CD8-positive, alpha-beta memory T cell (primary cell): ENCODE measurements around the gene CEP120. TPM values are rescaled to one million over a fixed set of nuclear protein-coding genes. Genes with fewer than 3 reads are reported as not detected.
"Not testable (repeated sequence)": the region's sequence is repeated elsewhere in the genome, so short reads cannot be mapped to it uniquely, and the experiment has no call there.

ENCODE experiments used
- CTCF ChIA-PET: fragments of 350-600 bp; sonication (Branson Sonifier 250); formaldehyde crosslinking; loops from one replicate; lab custom pipeline; 2021; ENCODE audit warnings: antibody characterized with exemption; lab: Charles Lee
- POLR2A ChIA-PET: fragments of 350-600 bp; sonication (Branson Sonifier 250); formaldehyde crosslinking; loops from one replicate; lab custom pipeline; 2021; ENCODE audit warnings: antibody characterized with exemption; lab: Charles Lee
- DNase-seq, 5 donors: peaks; one replicate each; pipeline versions ENCODE4 v3.0.0 to v3.0.0-alpha.2; 2020 to 2022; ENCODE audit warnings: mixed read lengths in 1 of 5
- H3K27ac ChIP-seq: one replicate; pipeline ENCODE4 v1.7.0; 2013; ENCODE audit warnings: low read depth, mild to moderate bottlenecking, low read length, moderate library complexity
- H3K27me3 ChIP-seq: 2 replicates; pipeline ENCODE4 v1.7.0; 2013; ENCODE audit warnings: low read length, mild to moderate bottlenecking; ENCODE audit not compliant: insufficient read depth, poor library complexity, severe bottlenecking
- H3K36me3 ChIP-seq: 2 replicates; pipeline ENCODE4 v1.7.0; 2013; ENCODE audit warnings: mild to moderate bottlenecking, low read length, moderate library complexity; ENCODE audit not compliant: insufficient read depth
- H3K4me1 ChIP-seq: 2 replicates; pipeline ENCODE4 v1.7.0; 2013; ENCODE audit warnings: mild to moderate bottlenecking, low read length, moderate library complexity; ENCODE audit not compliant: insufficient read depth
- H3K4me3 ChIP-seq: 2 replicates; pipeline ENCODE4 v1.7.0; 2013; ENCODE audit warnings: mild to moderate bottlenecking, low read length
- H3K9me3 ChIP-seq: 2 replicates; pipeline ENCODE4 v1.7.0; 2013; ENCODE audit warnings: mild to moderate bottlenecking, low read length
- H3K27ac Mint-ChIP-seq, 8 donors: one replicate each; pipeline ENCODE4 v1.8.0; 2020 to 2021; ENCODE audit warnings: mixed read lengths in 8 of 8, mild to moderate bottlenecking in 6 of 8, inconsistent platforms in 3 of 8, moderate library complexity in 3 of 8
- H3K27me3 Mint-ChIP-seq, 2 donors: one replicate each; pipeline ENCODE4 v1.8.0; 2020 to 2021; ENCODE audit warnings: mixed read lengths in 2 of 2, mild to moderate bottlenecking in 1 of 2, moderate library complexity in 1 of 2
- H3K36me3 Mint-ChIP-seq, 3 donors: one replicate each; pipeline ENCODE4 v1.8.0; 2020 to 2021; ENCODE audit warnings: mixed read lengths in 3 of 3, inconsistent platforms in 1 of 3, mild to moderate bottlenecking in 1 of 3
- H3K4me1 Mint-ChIP-seq, 3 donors: one replicate each; pipeline ENCODE4 v1.8.0; 2020 to 2021; ENCODE audit warnings: mixed read lengths in 3 of 3, inconsistent platforms in 1 of 3, mild to moderate bottlenecking in 1 of 3
- H3K4me3 Mint-ChIP-seq, 7 donors: one replicate each; pipeline ENCODE4 v1.8.0; 2020 to 2021; ENCODE audit warnings: mixed read lengths in 7 of 7, mild to moderate bottlenecking in 6 of 7, moderate library complexity in 4 of 7, inconsistent platforms in 2 of 7
- H3K9me3 Mint-ChIP-seq, 5 donors: one replicate each; pipeline ENCODE4 v1.8.0; 2020 to 2022; ENCODE audit warnings: mixed read lengths in 5 of 5, mild to moderate bottlenecking in 3 of 5, moderate library complexity in 2 of 5, inconsistent platforms in 1 of 5
- polyA plus RNA-seq: library from polyadenylated mRNA; unstranded; fragments of 300-500 nt; fragmentation: Illumina TruSeq; gene quantifications from one replicate; pipeline ENCODE4 v1.2.3, GENCODE V29; 2021
- total RNA-seq, 2 experiments: library from RNA; stranded (reverse); gene quantifications; one replicate each; pipeline ENCODE4 v1.2.3, GENCODE V29; 2021

CEP120 gene
- total and polyA plus RNA-seq, 3 experiments from 2014 or later: 23.5 to 31.8 (median 25.6) TPM

DNA sequence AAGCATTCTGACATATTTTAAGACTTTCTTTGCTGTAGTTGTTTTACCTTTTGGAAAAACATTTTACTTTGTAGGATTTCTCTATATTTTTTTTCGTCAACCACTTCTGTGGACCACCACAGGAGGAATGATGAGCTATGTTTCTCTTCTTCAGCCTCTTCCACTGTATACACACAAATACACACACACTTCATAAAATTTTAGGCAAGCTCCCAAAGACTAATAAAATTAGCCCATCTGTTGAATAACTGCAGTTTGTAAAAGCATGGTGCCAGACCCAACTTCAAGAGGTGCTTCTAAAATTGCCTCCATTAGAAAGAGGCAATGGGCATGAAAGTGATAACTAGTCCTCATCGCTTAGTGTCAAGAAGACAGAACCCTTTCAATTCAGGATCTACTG, 4.1 kb upstream of the CEP120 start:
- Histone ChIP-seq H3K27ac (no peak overlapping the region), H3K27me3 (no peaks in the 10 kb centered on the region), H3K4me3 (no peak overlapping the region), H3K9me3 (no peaks in the 10 kb centered on the region), H3K36me3 (no peaks in the 10 kb centered on the region), H3K4me1 (peaks cover 10% of the 10 kb centered on the region)
- ChIA-PET POLR2A (no interaction called here), CTCF (no interaction called here)
- no peak overlapping the region for H3K27ac Mint-ChIP-seq
- no peak overlapping the region for H3K4me3 Mint-ChIP-seq
- H3K36me3 Mint-ChIP-seq: peaks cover 2 to 6% (median 6%) of the 10 kb centered on the region in 3 donors
- no peaks in the 10 kb centered on the region for H3K9me3 Mint-ChIP-seq
- DNase-seq: no peak
- H3K27me3 Mint-ChIP-seq: peaks cover 5% of the 10 kb centered on the region in 2 donors
- peaks cover 10 to 15% (median 13%) of the 10 kb centered on the region in 3 donors for H3K4me1 Mint-ChIP-seq

DNA sequence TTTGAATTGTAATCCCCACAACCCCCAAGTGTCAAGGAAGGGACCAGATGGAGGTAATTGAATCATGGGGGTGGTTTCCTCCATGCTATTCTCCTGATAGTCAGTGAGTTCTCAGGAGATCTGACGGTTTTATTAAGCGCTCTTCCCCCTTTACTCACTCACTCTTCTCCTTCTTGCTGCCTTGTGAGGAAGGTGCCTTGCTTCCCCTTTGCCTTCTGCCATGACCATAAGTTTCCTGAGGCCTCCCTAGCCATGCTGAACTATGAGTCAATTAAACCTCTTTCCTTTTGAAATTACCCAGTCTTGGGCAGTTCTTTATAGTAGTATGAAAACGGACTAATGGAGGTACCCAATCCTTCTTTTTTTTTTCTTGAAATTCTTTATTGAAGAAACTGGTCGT, 2.2 kb upstream of the CEP120 start:
- Histone ChIP-seq H3K27ac (no peak overlapping the region), H3K9me3 (no peaks in the 10 kb centered on the region), H3K4me3 (no peak overlapping the region), H3K36me3 (no peaks in the 10 kb centered on the region), H3K4me1 (peaks cover 28% of the 10 kb centered on the region), H3K27me3 (no peaks in the 10 kb centered on the region)
- POLR2A ChIA-PET: no interaction called here
- Mint-ChIP-seq H3K4me1 (peaks cover 10 to 15% (median 13%) of the 10 kb centered on the region in 3 donors), H3K4me3 (peak overlapping the region; percentile 13 to 73 (median 56)), H3K9me3 (no peaks in the 10 kb centered on the region), H3K27ac (peak overlapping the region; percentile 50 to 94 (median 79)), H3K36me3 (peaks cover 2 to 6% (median 3%) of the 10 kb centered on the region in 3 donors), H3K27me3 (no peaks in the 10 kb centered on the region)
- CTCF ChIA-PET: no interaction called here
- DNase-seq: no peak

DNA sequence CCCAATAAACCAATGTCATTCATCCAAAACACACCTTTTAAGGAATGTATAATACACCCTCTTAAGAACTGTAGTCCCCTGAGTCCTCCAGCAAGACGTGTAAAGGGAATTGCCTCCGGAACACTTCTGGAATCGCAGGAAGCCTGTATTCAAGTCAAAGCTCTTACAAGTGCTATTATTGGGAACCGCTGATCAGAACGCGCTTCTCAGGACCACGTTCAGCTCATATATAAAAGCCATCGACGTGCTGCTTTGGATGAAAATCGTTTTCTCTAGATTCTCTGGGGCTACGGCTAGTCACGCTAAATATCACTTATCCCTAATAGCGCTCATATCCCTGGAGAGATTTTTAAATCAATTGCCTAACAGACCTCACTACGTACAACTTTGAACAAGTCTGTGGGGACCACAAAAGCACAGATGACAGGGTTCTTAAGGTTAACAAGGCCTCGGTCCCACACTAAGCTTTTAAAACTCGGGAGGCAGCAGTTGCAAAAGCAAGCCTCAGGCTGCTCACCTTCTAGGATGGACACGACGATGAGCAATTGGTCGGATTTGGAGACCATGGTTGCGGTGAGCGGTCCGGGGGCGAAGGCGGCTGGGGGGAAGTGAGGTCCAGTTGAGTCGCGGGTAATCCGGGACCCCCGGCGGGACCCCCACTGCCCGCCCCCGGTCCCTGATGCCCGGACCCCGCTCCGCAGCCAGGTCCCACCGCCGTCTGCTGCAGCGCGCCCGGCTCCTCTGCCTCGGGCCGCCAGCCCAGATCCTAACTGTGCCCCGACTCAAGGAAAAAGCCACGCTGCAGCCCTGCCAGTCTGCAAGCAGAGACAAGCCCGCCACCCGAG, 548 bp downstream of the CEP120 start:
- no peaks in the 10 kb centered on the region for H3K9me3 ChIP-seq
- no peaks in the 10 kb centered on the region for H3K27me3 ChIP-seq
- H3K27me3 Mint-ChIP-seq: no peaks in the 10 kb centered on the region
- peak overlapping the region; percentile 72 for H3K4me3 ChIP-seq
- peak overlapping the region; percentile 97 for H3K27ac ChIP-seq
- H3K27ac Mint-ChIP-seq: peak overlapping the region in 1 of 8 donors; percentile 99
- H3K9me3 Mint-ChIP-seq: no peaks in the 10 kb centered on the region
- H3K36me3 Mint-ChIP-seq: peaks cover 1 to 26% (median 3%) of the 10 kb centered on the region in 3 donors
- no peak overlapping the region for H3K4me3 Mint-ChIP-seq
- ChIA-PET CTCF (interaction anchor here (0.7 to 3.1 kb wide), 29 partner anchors 10 to 1461 kb away, joined by 3 to 36 read pairs (median 5); partner anchors contain the start of genes CSNK1G3, SNX2, SNX24 and SRFBP1), POLR2A (interaction anchor here (0.5 to 3.0 kb wide), 17 partner anchors 10 to 1461 kb away, joined by 3 to 68 read pairs (median 4); partner anchors contain the start of genes CSNK1G3 and SNX2)
- peaks cover 17 to 28% (median 22%) of the 10 kb centered on the region in 3 donors for H3K4me1 Mint-ChIP-seq
- peak in 2 of 5 donors; percentile 4 to 34 for DNase-seq
- peaks cover 34% of the 10 kb centered on the region for H3K4me1 ChIP-seq
- no peaks in the 10 kb centered on the region for H3K36me3 ChIP-seq

DNA sequence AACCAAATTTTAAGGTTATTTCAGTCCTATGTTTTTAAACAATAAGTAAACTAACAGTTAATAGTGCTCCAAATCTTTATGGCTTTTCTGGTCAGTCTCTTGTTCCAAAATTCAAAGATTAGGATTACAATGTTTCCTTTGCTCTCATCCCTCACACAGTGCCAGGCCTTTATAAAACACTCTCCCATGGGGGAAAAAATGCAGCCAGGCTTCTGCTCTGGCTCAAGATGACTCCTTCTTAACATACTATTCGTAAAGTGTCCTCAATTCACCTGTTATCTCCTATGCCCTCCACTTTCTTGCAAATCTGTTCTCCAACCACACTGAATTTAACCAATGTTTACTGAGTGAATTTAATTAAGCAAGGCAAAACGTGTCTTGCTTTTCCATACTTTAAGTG, 1.4 kb downstream of the CEP120 start:
- H3K27ac Mint-ChIP-seq: no peak overlapping the region
- H3K4me3 Mint-ChIP-seq: no peak overlapping the region
- peaks cover 34% of the 10 kb centered on the region for H3K4me1 ChIP-seq
- H3K36me3 Mint-ChIP-seq: peaks cover 3 to 31% (median 3%) of the 10 kb centered on the region in 3 donors
- peak overlapping the region; percentile 97 for H3K27ac ChIP-seq
- CTCF ChIA-PET: interaction anchor here (0.7 to 3.1 kb wide), 4 partner anchors 90 to 189 kb away, joined by 3 to 35 read pairs (median 5); partner anchors contain the start of gene CSNK1G3
- H3K27me3 Mint-ChIP-seq: no peaks in the 10 kb centered on the region
- H3K27me3 ChIP-seq: no peaks in the 10 kb centered on the region
- DNase-seq: no peak
- POLR2A ChIA-PET: interaction anchor here (0.5 to 3.0 kb wide), 4 partner anchors 38 to 647 kb away, joined by 3 to 68 read pairs (median 16); partner anchors contain the start of genes CSNK1G3 and SNX2
- no peaks in the 10 kb centered on the region for H3K9me3 ChIP-seq
- peaks cover 22 to 35% (median 29%) of the 10 kb centered on the region in 3 donors for H3K4me1 Mint-ChIP-seq
- no peaks in the 10 kb centered on the region for H3K9me3 Mint-ChIP-seq
- peaks cover 3% of the 10 kb centered on the region for H3K36me3 ChIP-seq
- peak overlapping the region; percentile 72 for H3K4me3 ChIP-seq

DNA sequence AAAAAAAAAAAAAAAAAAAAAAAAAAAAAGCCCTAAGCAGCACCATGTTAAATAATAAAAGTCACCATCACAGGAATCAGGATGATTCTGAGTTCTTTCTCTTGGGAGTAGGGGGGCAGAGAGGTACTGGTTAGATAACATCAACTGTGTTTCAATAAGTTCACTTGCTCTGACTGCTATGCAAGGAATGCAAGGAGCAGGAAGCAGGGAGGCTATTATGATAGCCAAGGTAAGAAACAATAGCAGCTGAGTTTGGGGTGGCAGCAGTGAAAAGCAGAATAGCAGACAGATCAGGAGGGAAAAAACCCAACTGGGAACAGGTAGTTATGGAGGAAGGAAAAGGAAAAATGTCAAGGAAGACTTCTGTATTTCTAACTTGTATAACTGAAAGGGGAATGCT, 8.2 kb downstream of the CEP120 start:
- ChIA-PET POLR2A (no interaction called here), CTCF (no interaction called here)
- peaks cover 0 to 76% (median 23%) of the 10 kb centered on the region in 3 donors for H3K36me3 Mint-ChIP-seq
- H3K4me1 ChIP-seq: peaks cover 1% of the 10 kb centered on the region
- H3K27me3 ChIP-seq: no peaks in the 10 kb centered on the region
- H3K27ac ChIP-seq: no peak overlapping the region
- H3K4me1 Mint-ChIP-seq: peaks cover 39 to 57% (median 43%) of the 10 kb centered on the region in 3 donors
- H3K36me3 ChIP-seq: peaks cover 15% of the 10 kb centered on the region
- H3K9me3 ChIP-seq: no peaks in the 10 kb centered on the region
- H3K27me3 Mint-ChIP-seq: no peaks in the 10 kb centered on the region
- H3K9me3 Mint-ChIP-seq: no peaks in the 10 kb centered on the region
- H3K27ac Mint-ChIP-seq: peak overlapping the region in 4 of 8 donors; percentile 36 to 82 (median 57)
- H3K4me3 Mint-ChIP-seq: peak overlapping the region in 1 of 7 donors; percentile 26
- DNase-seq: no peak
- no peak overlapping the region for H3K4me3 ChIP-seq

DNA sequence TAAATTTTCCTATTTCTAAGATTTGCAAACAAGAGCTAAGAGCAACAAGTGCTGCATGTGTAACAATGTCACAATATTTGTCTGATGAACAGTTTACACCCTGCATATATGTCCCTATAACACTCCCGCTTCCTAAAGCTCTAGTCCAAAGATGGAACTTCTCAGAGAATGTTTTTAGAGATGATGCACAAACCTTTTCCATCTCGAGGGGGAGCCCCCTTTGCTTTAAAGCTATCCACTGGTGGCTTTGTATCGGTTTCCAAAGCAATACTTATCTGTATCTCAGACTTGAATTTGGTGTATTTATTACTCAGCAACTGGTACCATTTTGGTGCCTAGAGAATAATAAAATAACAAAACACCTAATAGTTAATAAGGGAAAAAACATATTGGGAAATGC, 11.0 kb downstream of the CEP120 start:
- Mint-ChIP-seq H3K27ac (no peak overlapping the region), H3K4me1 (peaks cover 51 to 63% (median 58%) of the 10 kb centered on the region in 3 donors), H3K4me3 (no peak overlapping the region), H3K9me3 (no peaks in the 10 kb centered on the region), H3K27me3 (no peaks in the 10 kb centered on the region), H3K36me3 (peaks cover 0 to 78% (median 29%) of the 10 kb centered on the region in 3 donors)
- H3K27ac ChIP-seq: no peak overlapping the region
- DNase-seq: no peak
- H3K9me3 ChIP-seq: no peaks in the 10 kb centered on the region
- CTCF ChIA-PET: interaction anchor here (0.7 to 1.0 kb wide), 2 partner anchors 11 kb away, joined by 3 read pairs; partner anchors contain the start of gene CEP120
- no peaks in the 10 kb centered on the region for H3K4me1 ChIP-seq
- H3K4me3 ChIP-seq: no peak overlapping the region
- POLR2A ChIA-PET: interaction anchor here (1.3 kb wide), 1 partner anchor 11 kb away, joined by 3 read pairs; the partner anchor contains the start of gene CEP120
- H3K27me3 ChIP-seq: no peaks in the 10 kb centered on the region
- peaks cover 15% of the 10 kb centered on the region for H3K36me3 ChIP-seq

DNA sequence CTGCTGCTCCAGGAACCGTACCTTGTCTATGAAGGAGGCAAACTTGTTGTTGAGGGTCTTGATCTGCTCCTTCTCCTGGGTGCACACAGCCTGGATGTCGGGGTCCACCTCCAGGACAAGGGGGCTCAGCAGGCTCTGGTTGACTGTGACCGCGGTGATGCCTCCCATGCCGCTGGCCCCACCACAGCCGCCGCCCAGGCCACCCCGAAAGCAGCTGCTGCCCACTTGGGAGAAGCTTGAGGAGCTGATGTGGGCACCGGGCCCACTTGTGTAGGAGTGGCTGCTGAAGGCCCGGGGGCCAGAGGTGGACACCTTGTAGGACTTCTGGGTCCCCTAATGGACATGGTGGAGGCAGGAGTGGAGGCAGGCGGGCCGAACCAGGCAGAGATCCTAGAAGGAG, 21.2 kb downstream of the CEP120 start:
- H3K9me3 ChIP-seq, H3K9me3 Mint-ChIP-seq, POLR2A ChIA-PET, H3K4me3 Mint-ChIP-seq, H3K27me3 ChIP-seq, H3K27ac ChIP-seq, H3K4me1 ChIP-seq, H3K4me3 ChIP-seq, H3K27me3 Mint-ChIP-seq, DNase-seq: not testable (repeated sequence)
- Mint-ChIP-seq H3K4me1 (peaks cover 16 to 19% (median 19%) of the 10 kb centered on the region in 3 donors), H3K27ac (peak overlapping the region in 1 of 8 donors; percentile 58), H3K36me3 (peaks cover 29 to 90% (median 38%) of the 10 kb centered on the region in 3 donors)
- peaks cover 24% of the 10 kb centered on the region for H3K36me3 ChIP-seq
- CTCF ChIA-PET: interaction anchor here (1.6 kb wide), 1 partner anchor 17 kb away, joined by 3 read pairs; no protein-coding TSS in a partner anchor
